Measurements from ENCODE around the gene FAF1. TPM values are rescaled to one million over a fixed set of nuclear protein-coding genes. Genes with fewer than 3 reads are reported as not detected.

The FAF1 gene
- total and polyA plus RNA-seq, 2 of the 8 experiments (the other 6 are each of a cell fraction or from before 2014, with no cell fraction given): 10.8 to 65.9 TPM

- ChIA-PET POLR2A (ENCODE audit: partially characterized antibody) (interaction anchor here (1.4 kb wide), 1 partner anchor 10 kb away, joined by 3 read pairs; no protein-coding TSS in a partner anchor), CTCF (ENCODE audit: partially characterized antibody) (interaction anchor here (0.6 kb wide), 1 partner anchor 231 kb away, joined by 3 read pairs; no protein-coding TSS in a partner anchor)
- Histone ChIP-seq H3K18ac (ENCODE audit: extremely low read depth, low read length) (no peak overlapping the region), H4K91ac (replicated peaks; ENCODE audit: insufficient read length, low read length) (no peak overlapping the region), H3K23ac (ENCODE audit: insufficient read length) (no peak overlapping the region), H3K14ac (ENCODE audit: insufficient read length) (no peak overlapping the region), H3K9ac (replicated peaks in 1 of 4; ENCODE audit: extremely low read depth in 1 of 4, low read depth in 3 of 4, low read length in 3 of 4) (no peak overlapping the region), H3K4me1 (replicated peaks in 1 of 4; ENCODE audit: control insufficient read depth in 3 of 4, insufficient read depth in 4 of 4, low read length in 3 of 4) (no peaks in the 10 kb centered on the region), H2AK5ac (ENCODE audit: low read depth, low read length) (no peak overlapping the region), H3K4me3 (ENCODE audit: extremely low read depth in 1 of 4, insufficient read depth in 2 of 4, low read depth in 3 of 4, low read length in 4 of 4) (no peak overlapping the region), H3K9me3 (ENCODE audit: insufficient read depth in 2 of 2, low read depth in 1 of 2, low read length in 1 of 2) (peaks cover 0 to 5% of the 10 kb centered on the region in 2 experiments; a peak in 1 of 4 replicates), H2AFZ (ENCODE audit: low read length) (no peak overlapping the region), H3K4ac (replicated peaks; ENCODE audit: insufficient read length, low read depth, low read length) (no peak overlapping the region), H4K8ac (ENCODE audit: extremely low read depth, insufficient read depth, low read length) (no peak overlapping the region), H4K5ac (ENCODE audit: insufficient read length, low read depth, low read length) (no peak overlapping the region), H2BK5ac (ENCODE audit: low read depth, low read length) (no peak overlapping the region), H3K27me3 (replicated peaks in 1 of 4; ENCODE audit: control insufficient read depth in 3 of 4, extremely low read depth in 1 of 4, insufficient read depth in 3 of 4, low read length in 3 of 4) (no peaks in the 10 kb centered on the region), H2BK15ac (ENCODE audit: low read length) (no peak overlapping the region), H3K79me2 (ENCODE audit: control insufficient read depth in 1 of 2, insufficient read depth in 2 of 2, low read length in 2 of 2) (no peaks in the 10 kb centered on the region), H2BK20ac (ENCODE audit: low read length) (no peak overlapping the region), H3K4me2 (ENCODE audit: insufficient read depth in 1 of 2, low read depth in 2 of 2, low read length in 2 of 2) (no peak overlapping the region), H2BK120ac (replicated peaks; ENCODE audit: low read depth, low read length) (no peak overlapping the region), H3K36me3 (ENCODE audit: control insufficient read depth in 2 of 4, insufficient read depth in 4 of 4, low read length in 3 of 4) (no peaks in the 10 kb centered on the region), H3K56ac (replicated peaks; ENCODE audit: insufficient read length, low read depth, low read length) (no peak overlapping the region), H4K20me1 (replicated peaks in 1 of 2; ENCODE audit: control insufficient read depth in 1 of 2, insufficient read depth in 2 of 2, low read length in 2 of 2) (no peaks in the 10 kb centered on the region), H3K27ac (ENCODE audit: low read depth, low read length) (no peak overlapping the region), H2BK12ac (ENCODE audit: low read depth, low read length) (no peak overlapping the region), H3K79me1 (ENCODE audit: low read depth, low read length) (no peaks in the 10 kb centered on the region), H3K23me2 (ENCODE audit: low read depth, low read length) (no peaks in the 10 kb centered on the region)
- DNase-seq (ENCODE audit: low read depth in 1 of 2, low spot score in 2 of 2) (no peak), FAIRE-seq (no peak)
- TF ChIP-seq BRCA1 (IDR thresholded peaks at IDR 0.05; ENCODE audit: low read depth, low read length): no peak
These were observed 454.6 kb downstream of the FAF1 start for GRCh38 chr1:50505427-50505826.

Data from H1 (cell line).